Measurements from ENCODE around the gene RPAP2.

RPAP2 gene

DNA sequence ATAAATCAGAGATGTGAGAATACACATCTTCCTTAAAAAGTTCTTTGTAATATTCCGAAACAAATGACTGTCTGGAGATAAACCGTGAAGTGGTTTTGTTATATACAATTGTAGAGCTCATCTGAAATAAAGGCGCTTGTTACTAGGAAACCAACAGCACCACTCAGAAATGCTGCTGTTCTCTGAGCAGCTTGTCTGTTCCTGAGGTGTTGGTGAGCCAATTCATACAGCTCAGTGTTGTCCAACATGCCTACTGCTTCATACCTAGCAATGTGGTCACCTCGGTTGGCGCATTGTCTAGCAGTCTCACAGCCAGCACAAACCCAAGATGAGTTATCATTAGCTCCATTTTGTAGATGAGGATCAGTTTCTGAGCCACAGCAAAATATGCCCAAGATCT is 143.5 kb downstream of the RPAP2 start:
- no peak overlapping the region for H3K9ac ChIP-seq (ENCODE audit: low read depth, low read length)
- no peak for TF ChIP-seq EZH2 (IDR thresholded peaks at IDR 0.05; ENCODE audit: borderline replicate concordance, low read depth, low read length, severe bottlenecking)
- TF ChIP-seq, protein P1, sequence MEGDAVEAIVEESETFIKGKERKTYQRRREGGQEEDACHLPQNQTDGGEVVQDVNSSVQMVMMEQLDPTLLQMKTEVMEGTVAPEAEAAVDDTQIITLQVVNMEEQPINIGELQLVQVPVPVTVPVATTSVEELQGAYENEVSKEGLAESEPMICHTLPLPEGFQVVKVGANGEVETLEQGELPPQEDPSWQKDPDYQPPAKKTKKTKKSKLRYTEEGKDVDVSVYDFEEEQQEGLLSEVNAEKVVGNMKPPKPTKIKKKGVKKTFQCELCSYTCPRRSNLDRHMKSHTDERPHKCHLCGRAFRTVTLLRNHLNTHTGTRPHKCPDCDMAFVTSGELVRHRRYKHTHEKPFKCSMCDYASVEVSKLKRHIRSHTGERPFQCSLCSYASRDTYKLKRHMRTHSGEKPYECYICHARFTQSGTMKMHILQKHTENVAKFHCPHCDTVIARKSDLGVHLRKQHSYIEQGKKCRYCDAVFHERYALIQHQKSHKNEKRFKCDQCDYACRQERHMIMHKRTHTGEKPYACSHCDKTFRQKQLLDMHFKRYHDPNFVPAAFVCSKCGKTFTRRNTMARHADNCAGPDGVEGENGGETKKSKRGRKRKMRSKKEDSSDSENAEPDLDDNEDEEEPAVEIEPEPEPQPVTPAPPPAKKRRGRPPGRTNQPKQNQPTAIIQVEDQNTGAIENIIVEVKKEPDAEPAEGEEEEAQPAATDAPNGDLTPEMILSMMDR (IDR thresholded peaks at IDR 0.05; ENCODE audit: borderline replicate concordance, extremely low read depth, low read length, poor library complexity, severe bottlenecking): no peak
- no peak overlapping the region for H2AFZ ChIP-seq (ENCODE audit: low read depth, low read length)
- H3K27ac ChIP-seq (ENCODE audit: low read length): no peak overlapping the region
- no peaks in the 10 kb centered on the region for H3K27me3 ChIP-seq (ENCODE audit: insufficient read depth, low read length, poor library complexity)
- no peaks in the 10 kb centered on the region for H3K9me3 ChIP-seq (ENCODE audit: insufficient read depth, low read length, severe bottlenecking)
- H3K36me3 ChIP-seq (ENCODE audit: insufficient read depth, low read length): no peaks in the 10 kb centered on the region
- no peak; the same call in 2 of the 3 replicates for ATAC-seq (ENCODE audit: insufficient read depth, low read depth)
- H3K4me2 ChIP-seq (ENCODE audit: insufficient read depth, low read length): no peak overlapping the region
- H4K20me1 ChIP-seq (ENCODE audit: insufficient read depth, low read length): no peaks in the 10 kb centered on the region
- H3K79me2 ChIP-seq (ENCODE audit: insufficient read depth, low read length): no peaks in the 10 kb centered on the region
- DNase-seq: no peak
- no peak overlapping the region for H3K4me3 ChIP-seq (ENCODE audit: low read depth in 1 of 2, low read length in 2 of 2)
- H3K4me1 ChIP-seq (ENCODE audit: insufficient read depth, low read length): peaks cover 13% of the 10 kb centered on the region

DNA sequence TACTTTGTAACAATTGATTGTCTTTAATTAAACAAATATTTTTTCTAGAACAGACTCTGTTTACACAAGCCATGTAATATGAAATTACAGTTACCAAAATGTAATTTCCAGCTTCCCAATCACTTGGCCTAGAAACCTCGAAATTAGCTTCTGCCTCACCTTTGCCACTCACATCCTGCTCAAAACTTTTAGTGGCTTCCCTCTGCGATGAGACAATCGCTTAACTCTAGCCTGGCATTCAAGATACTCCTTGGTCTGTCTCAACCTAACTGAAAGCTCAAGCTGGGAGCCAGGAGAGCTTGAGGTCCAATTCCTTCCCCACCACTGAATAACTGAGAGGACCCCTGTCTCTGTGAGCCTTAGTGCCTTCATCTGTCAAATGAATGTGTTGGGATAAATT is 145.0 kb downstream of the RPAP2 start:
- no peak for DNase-seq
- no peak overlapping the region for H3K4me3 ChIP-seq (ENCODE audit: low read depth in 1 of 2, low read length in 2 of 2)
- H3K9me3 ChIP-seq (ENCODE audit: insufficient read depth, low read length, severe bottlenecking): no peaks in the 10 kb centered on the region
- H4K20me1 ChIP-seq (ENCODE audit: insufficient read depth, low read length): no peaks in the 10 kb centered on the region
- H3K27me3 ChIP-seq (ENCODE audit: insufficient read depth, low read length, poor library complexity): no peaks in the 10 kb centered on the region
- no peak for TF ChIP-seq EZH2 (IDR thresholded peaks at IDR 0.05; ENCODE audit: borderline replicate concordance, low read depth, low read length, severe bottlenecking)
- TF ChIP-seq, protein P1 (IDR thresholded peaks at IDR 0.05; ENCODE audit: borderline replicate concordance, extremely low read depth, low read length, poor library complexity, severe bottlenecking): no peak
- H3K27ac ChIP-seq (ENCODE audit: low read length): peak overlapping the region; percentile 53
- no peaks in the 10 kb centered on the region for H3K79me2 ChIP-seq (ENCODE audit: insufficient read depth, low read length)
- H3K4me1 ChIP-seq (ENCODE audit: insufficient read depth, low read length): peaks cover 13% of the 10 kb centered on the region
- H3K4me2 ChIP-seq (ENCODE audit: insufficient read depth, low read length): no peak overlapping the region
- ATAC-seq (ENCODE audit: insufficient read depth, low read depth): peak; percentile 60; the same call in 2 of the 3 replicates
- peak overlapping the region; percentile 18; the same call in 1 of the 2 replicates for H2AFZ ChIP-seq (ENCODE audit: low read depth, low read length)
- H3K9ac ChIP-seq (ENCODE audit: low read depth, low read length): no peak overlapping the region
- H3K36me3 ChIP-seq (ENCODE audit: insufficient read depth, low read length): no peaks in the 10 kb centered on the region

DNA sequence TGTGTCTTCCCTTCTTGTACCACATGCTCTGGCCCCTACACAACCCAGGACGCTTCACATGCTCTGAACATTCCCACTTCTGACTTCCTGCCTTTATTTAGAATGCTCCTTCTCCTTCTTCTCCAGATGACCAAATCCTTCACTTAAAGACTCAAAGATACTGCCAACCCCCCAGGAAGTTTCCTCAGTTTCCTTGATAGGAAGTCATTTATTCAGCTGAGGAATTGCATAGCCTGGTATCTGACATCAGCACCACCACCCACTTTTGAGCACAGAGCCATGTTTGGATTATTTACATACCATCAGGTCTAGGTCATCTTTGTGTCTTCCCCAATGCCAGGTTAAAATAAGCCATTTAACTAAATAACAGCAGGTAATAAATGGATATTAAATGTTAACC is 145.5 kb downstream of the RPAP2 start:
- Histone ChIP-seq H3K36me3 (ENCODE audit: insufficient read depth, low read length) (no peaks in the 10 kb centered on the region), H3K9ac (ENCODE audit: low read depth, low read length) (no peak overlapping the region), H3K4me2 (ENCODE audit: insufficient read depth, low read length) (no peak overlapping the region), H4K20me1 (ENCODE audit: insufficient read depth, low read length) (no peaks in the 10 kb centered on the region), H2AFZ (ENCODE audit: low read depth, low read length) (peak overlapping the region; percentile 18; the same call in 1 of the 2 replicates), H3K27me3 (ENCODE audit: insufficient read depth, low read length, poor library complexity) (no peaks in the 10 kb centered on the region), H3K4me1 (ENCODE audit: insufficient read depth, low read length) (peaks cover 13% of the 10 kb centered on the region), H3K9me3 (ENCODE audit: insufficient read depth, low read length, severe bottlenecking) (no peaks in the 10 kb centered on the region), H3K27ac (ENCODE audit: low read length) (0 out of 2 replicates have a peak overlapping the region, but pooled peaks have one; percentile 53), H3K4me3 (ENCODE audit: low read depth in 1 of 2, low read length in 2 of 2) (no peak overlapping the region), H3K79me2 (ENCODE audit: insufficient read depth, low read length) (no peaks in the 10 kb centered on the region)
- TF ChIP-seq, protein P1 (IDR thresholded peaks at IDR 0.05; ENCODE audit: borderline replicate concordance, extremely low read depth, low read length, poor library complexity, severe bottlenecking): no peak
- no peak for TF ChIP-seq EZH2 (IDR thresholded peaks at IDR 0.05; ENCODE audit: borderline replicate concordance, low read depth, low read length, severe bottlenecking)
- DNase-seq (no peak), ATAC-seq (ENCODE audit: insufficient read depth, low read depth) (no peak)

DNA sequence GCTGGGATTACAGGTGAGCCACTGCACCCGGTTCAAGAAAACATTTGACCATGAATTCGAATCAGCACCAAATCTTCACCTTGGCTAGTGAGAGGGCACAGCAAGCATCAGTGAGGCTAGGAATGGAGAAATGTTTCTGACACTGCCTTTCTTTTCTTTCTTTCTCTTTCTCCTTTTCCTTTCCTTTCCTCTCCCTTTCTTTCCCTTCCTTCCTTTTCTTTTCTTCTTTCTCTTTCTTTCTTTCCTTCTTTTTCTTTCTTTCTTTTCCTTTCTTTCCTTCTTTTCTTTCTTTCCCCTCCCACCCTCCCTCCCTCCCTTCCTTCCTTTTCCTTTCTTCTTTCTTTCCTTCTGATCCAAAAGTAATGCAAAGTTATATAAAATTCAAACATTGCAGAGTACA is 147.0 kb downstream of the RPAP2 start:
- Histone ChIP-seq H3K27ac (ENCODE audit: low read length) (no peak overlapping the region), H2AFZ (ENCODE audit: low read depth, low read length) (no peak overlapping the region), H3K4me3 (ENCODE audit: low read depth in 1 of 2, low read length in 2 of 2) (no peak overlapping the region), H3K9ac (ENCODE audit: low read depth, low read length) (no peak overlapping the region), H4K20me1 (ENCODE audit: insufficient read depth, low read length) (no peaks in the 10 kb centered on the region), H3K36me3 (ENCODE audit: insufficient read depth, low read length) (no peaks in the 10 kb centered on the region), H3K4me2 (ENCODE audit: insufficient read depth, low read length) (no peak overlapping the region), H3K27me3 (ENCODE audit: insufficient read depth, low read length, poor library complexity) (no peaks in the 10 kb centered on the region), H3K79me2 (ENCODE audit: insufficient read depth, low read length) (no peaks in the 10 kb centered on the region), H3K9me3 (ENCODE audit: insufficient read depth, low read length, severe bottlenecking) (no peaks in the 10 kb centered on the region), H3K4me1 (ENCODE audit: insufficient read depth, low read length) (peaks cover 13% of the 10 kb centered on the region)
- ATAC-seq (ENCODE audit: insufficient read depth, low read depth) (no peak), DNase-seq (no peak)
- TF ChIP-seq, protein P1 (IDR thresholded peaks at IDR 0.05; ENCODE audit: borderline replicate concordance, extremely low read depth, low read length, poor library complexity, severe bottlenecking): no peak
- TF ChIP-seq EZH2 (IDR thresholded peaks at IDR 0.05; ENCODE audit: borderline replicate concordance, low read depth, low read length, severe bottlenecking): no peak

All from DND-41 (cell line).